Suprapubic skin (tissue), 4 donors: Measurements from ENCODE around the gene EYA2. TPM values are rescaled to one million over a fixed set of nuclear protein-coding genes. Genes with fewer than 3 reads are reported as not detected.

Experiments used
- DNase-seq, 2 donors: peaks; one replicate each; pipeline ENCODE4 v3.0.0-alpha.2; 2019; ENCODE audit warnings: low spot score in 2 of 2
- H3K27ac ChIP-seq: fragments of 200-600 bp; sonication (generic); one replicate; pipeline ENCODE4 v1.5.1; 2019
- H3K27me3 ChIP-seq: fragments of 200-600 bp; sonication (generic); one replicate; pipeline ENCODE4 v1.5.1; 2019
- H3K36me3 ChIP-seq: fragments of 200-600 bp; sonication (generic); one replicate; pipeline ENCODE4 v1.5.1; 2019
- H3K4me1 ChIP-seq: fragments of 200-600 bp; sonication (generic); one replicate; pipeline ENCODE4 v1.5.1; 2019
- H3K4me3 ChIP-seq: fragments of 200-600 bp; sonication (generic); one replicate; pipeline ENCODE4 v1.5.1; 2019; ENCODE audit warnings: mild to moderate bottlenecking
- H3K9me3 ChIP-seq: fragments of 200-600 bp; sonication (generic); one replicate; pipeline ENCODE4 v1.5.1; 2019
- CTCF ChIP-seq, 2 donors: fragments of 200-600 bp in 1 of 2; fragments of 450-650 bp in 1 of 2; sonication (generic) in 1 of 2; IDR thresholded peaks; one replicate each; pipeline ENCODE4 v1.5.1; 2016 to 2019; ENCODE audit warnings: antibody characterized with exemption in 2 of 2, mild to moderate bottlenecking in 1 of 2, moderate library complexity in 1 of 2
- EP300 ChIP-seq: sonication (generic); formaldehyde crosslinking; IDR thresholded peaks from one replicate; pipeline ENCODE4 v1.6.1; 2017; ENCODE audit warnings: antibody characterized with exemption
- POLR2A ChIP-seq, 2 donors: fragments of 450-650 bp; IDR thresholded peaks; one replicate each; pipeline ENCODE4 v1.6.1; 2017; ENCODE audit warnings: antibody characterized with exemption in 2 of 2, mild to moderate bottlenecking in 2 of 2, moderate library complexity in 2 of 2
- POLR2AphosphoS5 ChIP-seq, 3 donors: sonication (generic); formaldehyde crosslinking; IDR thresholded peaks; one replicate each; pipeline ENCODE4 v1.6.1; 2017; ENCODE audit warnings: antibody characterized with exemption in 3 of 3
- WGBS: methylation state at CpG from one replicate; pipeline ENCODE4 v1.1.5; 2018; 5-methylcytosine and 5-hydroxymethylcytosine counted together
- total RNA-seq, 4 donors: library from RNA; depleted of rRNA; stranded (reverse); fragments of >200 nt; gene quantifications; one replicate each; pipeline ENCODE4 v1.1.0, GENCODE V29; 2016

EYA2 gene
- total RNA-seq, 4 donors from 2014 or later = 2.3 to 4.0 (median 3.3) TPM

GRCh38 chr20:47024461-47024937 is 129.9 kb downstream of the EYA2 start:
- H3K36me3 ChIP-seq = no peaks in the 10 kb centered on the region
- H3K27me3 ChIP-seq = no peaks in the 10 kb centered on the region
- H3K9me3 ChIP-seq = peaks cover 8% of the 10 kb centered on the region
- 57% methylated on average over 3 of the region's 3 CpGs for WGBS
- TF ChIP-seq POLR2AphosphoS5 (IDR thresholded peaks at IDR 0.05) (no peak), CTCF (IDR thresholded peaks at IDR 0.05) (no peak), POLR2A (IDR thresholded peaks at IDR 0.05) (no peak), EP300 (no peak)
- no peak overlapping the region for H3K4me3 ChIP-seq
- DNase-seq = no peak
- H3K27ac ChIP-seq = no peak overlapping the region
- peaks cover 7% of the 10 kb centered on the region for H3K4me1 ChIP-seq

GRCh38 chr20:47027042-47027441 is 132.4 kb downstream of the EYA2 start:
- H3K27me3 ChIP-seq = no peaks in the 10 kb centered on the region
- H3K9me3 ChIP-seq = peaks cover 8% of the 10 kb centered on the region
- H3K4me3 ChIP-seq = no peak overlapping the region
- 45% methylated on average over 4 of the region's 4 CpGs for WGBS
- peaks cover 7% of the 10 kb centered on the region for H3K4me1 ChIP-seq
- DNase-seq = no peak
- H3K27ac ChIP-seq = no peak overlapping the region
- TF ChIP-seq POLR2AphosphoS5 (IDR thresholded peaks at IDR 0.05) (no peak), CTCF (IDR thresholded peaks at IDR 0.05) (no peak), POLR2A (IDR thresholded peaks at IDR 0.05) (no peak), EP300 (no peak)
- no peaks in the 10 kb centered on the region for H3K36me3 ChIP-seq

GRCh38 chr20:47027456-47027855 is 132.8 kb downstream of the EYA2 start:
- H3K9me3 ChIP-seq = peaks cover 8% of the 10 kb centered on the region
- H3K36me3 ChIP-seq = no peaks in the 10 kb centered on the region
- H3K4me3 ChIP-seq = no peak overlapping the region
- TF ChIP-seq CTCF (IDR thresholded peaks at IDR 0.05) (no peak), POLR2A (IDR thresholded peaks at IDR 0.05) (no peak), POLR2AphosphoS5 (IDR thresholded peaks at IDR 0.05) (no peak), EP300 (no peak)
- DNase-seq = no peak
- no peaks in the 10 kb centered on the region for H3K27me3 ChIP-seq
- H3K27ac ChIP-seq = no peak overlapping the region
- 84% methylated on average over 3 of the region's 3 CpGs for WGBS
- H3K4me1 ChIP-seq = peaks cover 7% of the 10 kb centered on the region

GRCh38 chr20:47028487-47028886 is 133.8 kb downstream of the EYA2 start:
- peaks cover 7% of the 10 kb centered on the region for H3K4me1 ChIP-seq
- WGBS = 100% methylated on average over 2 of the region's 2 CpGs
- H3K4me3 ChIP-seq = no peak overlapping the region
- H3K27me3 ChIP-seq = no peaks in the 10 kb centered on the region
- H3K27ac ChIP-seq = no peak overlapping the region
- TF ChIP-seq CTCF (IDR thresholded peaks at IDR 0.05) (no peak), EP300 (no peak), POLR2A (IDR thresholded peaks at IDR 0.05) (no peak), POLR2AphosphoS5 (IDR thresholded peaks at IDR 0.05) (no peak)
- H3K36me3 ChIP-seq = no peaks in the 10 kb centered on the region
- no peak for DNase-seq
- H3K9me3 ChIP-seq = peaks cover 8% of the 10 kb centered on the region

- peaks cover 8% of the 10 kb centered on the region for H3K9me3 ChIP-seq
- H3K4me3 ChIP-seq = no peak overlapping the region
- DNase-seq = no peak
- no peaks in the 10 kb centered on the region for H3K4me1 ChIP-seq
- H3K27ac ChIP-seq = no peak overlapping the region
- TF ChIP-seq POLR2AphosphoS5 (IDR thresholded peaks at IDR 0.05) = no peak
- TF ChIP-seq CTCF (IDR thresholded peaks at IDR 0.05) = no peak
- TF ChIP-seq POLR2A (IDR thresholded peaks at IDR 0.05) = no peak
- no peak for TF ChIP-seq EP300
- no peaks in the 10 kb centered on the region for H3K36me3 ChIP-seq
- 69% methylated on average over 3 of the region's 3 CpGs for WGBS
- H3K27me3 ChIP-seq = no peaks in the 10 kb centered on the region
These were observed 135.2 kb downstream of the EYA2 start for GRCh38 chr20:47029845-47030244.
